ENCODE results near the gene CRY2.

The CRY2 gene

GRCh38 chr11:45932217-45932616 lies 84.9 kb downstream of the CRY2 start:
- DNase-seq, result no peak

Measured in inflammatory macrophage treated with lipopolysaccharide for 1 hour (primary cell).